GM19238 (cell line): ENCODE data around the gene UBAC1.
A peak's percentile ranks its signal among the peaks of the same experiment; 100 is the strongest.

Source experiments
- DNase-seq: peaks from one replicate; pipeline ENCODE4 v3.0.0; 2011; ENCODE audit warnings: low spot score; ENCODE audit not compliant: insufficient read length

UBAC1 gene, protein sequence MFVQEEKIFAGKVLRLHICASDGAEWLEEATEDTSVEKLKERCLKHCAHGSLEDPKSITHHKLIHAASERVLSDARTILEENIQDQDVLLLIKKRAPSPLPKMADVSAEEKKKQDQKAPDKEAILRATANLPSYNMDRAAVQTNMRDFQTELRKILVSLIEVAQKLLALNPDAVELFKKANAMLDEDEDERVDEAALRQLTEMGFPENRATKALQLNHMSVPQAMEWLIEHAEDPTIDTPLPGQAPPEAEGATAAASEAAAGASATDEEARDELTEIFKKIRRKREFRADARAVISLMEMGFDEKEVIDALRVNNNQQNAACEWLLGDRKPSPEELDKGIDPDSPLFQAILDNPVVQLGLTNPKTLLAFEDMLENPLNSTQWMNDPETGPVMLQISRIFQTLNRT

DNA sequence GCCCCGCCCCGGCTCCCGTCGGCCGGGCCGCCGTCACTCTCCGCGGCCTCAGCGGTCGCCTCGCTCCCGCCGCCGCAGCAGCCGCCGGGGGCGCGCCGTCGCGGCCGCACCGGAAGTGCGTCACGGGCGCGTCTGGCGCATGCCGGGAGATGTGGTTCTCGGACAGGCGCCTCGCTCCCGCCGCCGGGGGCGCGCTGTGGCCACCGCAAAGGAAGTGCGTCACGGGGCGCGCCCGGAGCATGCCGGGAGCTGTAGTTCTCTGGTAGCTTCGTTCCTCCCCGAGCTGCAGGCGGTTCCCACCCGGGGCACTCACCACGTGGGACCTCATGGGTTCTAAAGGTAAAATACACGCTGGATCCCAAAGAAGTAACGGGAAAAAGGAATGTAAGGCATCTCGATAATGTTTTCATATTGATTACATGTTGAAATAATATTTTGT, at the start of gene UBAC1:
Gene UBAC1 (minus strand): TSS at position 97 of the 439 bp plus-strand sequence. CDS start 211 bp downstream, outside the sequence.
- DNase-seq: peak; percentile 100

DNA sequence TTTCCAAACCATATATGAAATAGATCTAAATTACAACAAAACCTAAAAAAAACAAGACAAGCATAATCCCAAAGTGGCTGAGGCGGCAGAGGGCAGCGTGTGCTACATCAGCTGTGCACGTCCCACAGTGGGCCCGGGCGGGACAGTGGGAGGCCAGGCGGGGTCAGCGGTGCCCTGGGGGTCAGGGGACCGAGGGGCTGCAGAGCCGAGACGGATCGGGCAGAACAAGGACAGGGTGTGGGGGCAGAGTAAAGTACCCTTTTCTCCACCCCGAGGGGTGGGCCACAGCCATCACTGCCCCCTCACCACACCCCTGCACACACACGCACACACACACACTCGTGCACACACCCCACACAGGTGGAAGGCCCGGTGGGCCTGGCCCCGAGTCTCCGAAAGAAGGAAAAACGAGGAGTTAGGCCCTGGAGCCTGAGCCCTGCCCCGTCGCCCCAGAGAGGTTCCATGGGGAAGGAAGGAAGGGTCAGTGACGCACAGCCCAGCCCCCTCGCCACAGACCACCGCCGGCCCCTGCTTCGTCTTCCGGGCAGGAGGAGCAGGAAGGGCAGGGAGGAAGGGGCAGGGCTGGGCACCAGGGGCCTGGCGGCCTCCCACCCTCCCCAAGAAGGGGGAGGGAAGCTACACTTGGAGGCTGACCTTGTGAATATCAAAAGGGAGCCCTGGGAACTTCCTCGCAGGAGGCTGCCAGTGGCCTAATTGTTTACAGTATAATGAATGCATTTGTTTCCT, 49.6 kb upstream of the UBAC1 start:
- no peak for DNase-seq

- DNase-seq: no peak
These were observed 49.0 kb upstream of the UBAC1 start for GRCh38 chr9:136010176-136010575.

DNA sequence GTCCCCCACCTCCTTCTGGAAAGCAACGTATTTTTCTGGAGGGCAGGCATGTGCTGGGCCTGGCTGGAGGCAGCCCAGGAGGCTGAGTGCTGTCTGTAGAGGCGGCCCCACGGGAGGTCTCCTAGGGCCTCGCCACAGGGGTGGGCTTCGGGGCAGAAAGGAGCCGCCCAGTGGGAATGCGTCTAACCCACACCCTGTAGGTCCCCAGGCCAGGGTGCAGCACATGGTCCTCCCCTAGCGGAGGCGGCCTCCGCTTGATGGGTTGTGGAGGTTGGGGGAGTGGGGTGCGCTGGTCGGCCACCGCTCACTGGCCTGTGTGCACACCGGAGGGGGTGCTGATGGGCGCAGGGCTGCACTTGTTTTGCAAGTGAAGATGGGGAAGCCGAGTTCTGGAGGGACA, 48.3 kb upstream of the UBAC1 start:
- DNase-seq: no peak

DNA sequence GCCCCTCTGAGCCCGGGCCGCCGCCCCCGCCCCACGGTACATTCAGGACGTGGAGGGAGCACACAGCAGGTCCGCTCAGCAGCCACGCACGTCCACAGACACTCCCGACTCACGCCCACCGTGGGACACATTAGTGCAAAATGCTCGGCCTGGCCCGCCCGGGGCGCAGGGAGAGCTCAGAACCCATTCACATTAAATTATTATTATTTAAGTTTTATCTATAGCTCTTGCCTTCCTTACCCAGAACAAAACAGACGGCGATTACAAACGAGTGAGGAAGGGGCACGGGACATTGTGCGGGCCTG, 47.5 kb upstream of the UBAC1 start:
- no peak for DNase-seq

DNA sequence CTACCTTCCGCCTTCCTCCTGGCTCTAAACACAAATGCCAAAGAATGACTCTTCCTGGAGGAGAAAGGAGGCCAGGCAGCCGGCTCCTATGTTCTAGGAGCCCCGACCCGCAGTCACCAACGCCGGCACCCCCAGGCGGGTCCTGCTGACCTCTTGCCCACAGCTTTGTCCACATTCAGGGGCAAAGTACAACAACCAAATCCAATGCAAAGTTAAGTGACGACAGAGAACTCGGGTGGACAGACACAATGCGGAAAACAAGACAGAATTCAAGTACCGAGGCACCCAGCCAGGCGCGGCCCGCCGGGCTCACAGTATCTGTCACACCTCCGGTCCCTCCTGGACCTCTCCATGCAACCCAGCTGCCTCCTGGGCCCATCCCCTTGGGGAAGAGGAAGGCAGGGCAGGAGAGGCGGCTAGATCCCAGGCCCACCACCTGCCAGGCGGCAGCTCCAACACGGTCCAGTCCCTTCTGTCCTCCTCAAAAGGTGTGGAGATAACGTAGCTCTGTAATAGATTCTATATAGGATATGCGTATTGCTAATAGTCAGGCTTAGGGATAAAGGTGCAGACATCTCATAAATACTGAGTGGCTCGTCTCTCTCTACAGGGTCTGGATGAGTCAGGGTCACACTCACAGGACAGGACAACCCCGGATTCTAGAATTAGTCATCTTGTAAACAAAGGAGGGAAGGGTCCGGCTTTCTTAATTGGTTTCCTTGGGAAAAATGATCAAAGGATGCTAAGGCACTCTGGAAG, 46.9 kb upstream of the UBAC1 start:
- no peak for DNase-seq

DNA sequence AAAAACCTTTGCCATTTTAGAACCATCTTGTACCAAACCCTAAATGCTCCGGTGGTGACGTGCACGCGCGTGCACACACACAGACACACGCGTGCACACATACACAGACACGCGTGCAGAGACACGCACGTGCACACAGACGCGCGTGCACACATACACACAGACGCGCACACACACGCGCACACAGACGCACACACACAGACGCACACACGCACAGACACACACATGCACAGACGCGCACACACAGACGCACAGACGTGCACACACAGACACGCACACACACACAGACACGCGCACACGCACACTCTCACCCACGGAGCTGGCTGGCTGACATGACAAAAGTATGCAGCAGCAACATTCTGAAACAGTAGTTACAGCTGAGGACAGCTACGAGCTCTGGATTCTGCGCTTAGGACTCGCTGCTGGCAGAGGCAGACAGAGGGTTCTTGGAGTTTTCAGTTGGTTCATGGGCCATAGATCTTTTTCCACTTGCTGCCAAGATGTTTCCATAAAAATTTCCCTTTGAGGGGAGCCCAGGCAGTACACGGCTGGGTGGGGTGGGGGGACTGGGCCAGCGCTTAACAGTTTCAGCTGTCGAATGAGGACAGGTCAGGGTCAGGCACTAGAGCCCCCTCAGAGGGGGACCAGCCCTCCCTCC, 46.2 kb upstream of the UBAC1 start:
- DNase-seq: no peak

GRCh38 chr9:136006169-136006568, 45.0 kb upstream of the UBAC1 start:
- no peak for DNase-seq

DNA sequence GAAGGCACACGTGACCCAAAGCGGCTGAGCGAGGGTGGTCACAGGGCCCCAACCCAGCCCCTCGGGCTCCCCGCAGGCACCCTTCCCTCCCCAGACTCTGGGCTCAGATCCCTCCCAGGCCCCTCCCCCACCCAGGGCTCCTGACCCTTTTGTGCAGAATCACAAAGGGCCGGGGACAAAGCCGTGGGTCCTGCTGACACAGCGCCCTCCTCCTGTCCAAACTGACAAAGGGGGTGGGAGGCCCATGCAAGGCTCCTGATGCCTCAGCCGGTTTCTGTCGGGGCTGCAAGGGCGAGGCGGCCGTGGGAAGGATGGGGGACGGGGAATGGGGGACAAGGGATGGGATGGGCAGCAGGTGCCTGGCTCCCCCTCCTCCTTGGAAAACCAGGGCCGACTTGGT, 43.5 kb upstream of the UBAC1 start:
- DNase-seq: no peak

- DNase-seq: no peak
These were observed 43.0 kb upstream of the UBAC1 start for GRCh38 chr9:136004219-136004618.

DNA sequence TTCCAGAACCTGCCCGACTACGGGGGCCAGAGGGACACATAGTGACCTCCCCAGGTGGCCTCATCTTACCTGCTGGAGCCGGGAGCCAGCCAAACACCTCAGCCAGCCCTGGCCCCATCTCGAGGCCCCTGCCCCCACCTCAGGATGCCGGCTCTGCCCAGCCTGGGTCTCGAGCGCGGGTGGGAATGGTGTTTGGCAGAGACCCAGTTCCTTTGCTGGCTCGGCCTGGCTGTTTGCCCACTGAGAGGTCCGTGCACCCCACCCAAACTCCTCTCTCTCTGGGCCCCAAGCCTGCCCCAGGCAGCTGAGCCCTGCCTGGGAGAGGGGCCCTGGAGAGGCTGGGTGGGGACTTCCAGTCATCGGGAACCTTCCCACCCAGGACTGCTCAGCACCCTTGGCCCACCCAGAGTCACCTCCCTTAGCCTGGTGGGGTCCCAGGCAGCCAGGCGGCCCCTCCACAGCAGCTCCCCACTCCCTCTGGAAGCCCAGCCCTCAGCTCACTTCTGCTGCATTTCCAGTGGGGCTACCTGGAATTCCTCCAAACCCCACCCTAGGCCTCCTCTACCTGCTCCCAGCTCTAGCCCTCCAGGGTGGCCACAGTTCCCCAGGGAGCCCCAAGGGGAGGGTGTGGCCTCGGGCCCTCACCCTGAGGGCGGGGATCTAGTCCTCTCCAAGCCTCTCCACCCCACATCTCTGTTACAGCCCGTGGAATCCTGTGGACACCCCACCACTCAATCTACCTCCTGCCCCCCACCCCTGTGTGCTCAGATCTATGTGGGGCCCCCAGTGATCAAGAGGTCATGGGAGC, 42.4 kb upstream of the UBAC1 start:
- no peak for DNase-seq

DNA sequence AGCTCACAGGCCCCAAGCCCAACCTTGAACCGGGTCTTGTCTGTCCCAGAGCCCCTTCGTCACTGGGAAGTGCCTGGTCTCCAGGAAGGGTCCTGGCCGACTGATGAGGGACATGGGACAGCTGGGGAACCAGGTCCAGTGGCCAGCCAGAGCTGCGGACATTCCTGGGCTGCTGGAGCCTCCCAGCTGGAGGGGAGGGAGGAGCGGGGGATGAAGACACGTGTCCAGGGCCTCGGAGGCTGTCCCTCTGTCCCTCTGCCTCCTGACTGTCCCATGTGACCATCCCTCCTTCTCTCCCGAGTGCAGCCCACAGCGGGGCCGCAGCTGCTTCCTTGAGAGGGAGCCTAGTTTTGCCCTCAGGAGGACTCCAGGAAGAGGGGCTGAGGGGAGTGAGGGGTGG, 41.7 kb upstream of the UBAC1 start:
- DNase-seq: no peak

GRCh38 chr9:136002215-136002614, 41.0 kb upstream of the UBAC1 start:
- DNase-seq: no peak

- no peak for DNase-seq
These were observed 40.1 kb upstream of the UBAC1 start for GRCh38 chr9:136001231-136001630.

GRCh38 chr9:135998410-135999071, 37.4 kb upstream of the UBAC1 start:
- DNase-seq: no peak

- no peak for DNase-seq
These were observed 36.8 kb upstream of the UBAC1 start for GRCh38 chr9:135998016-135998380.

DNA sequence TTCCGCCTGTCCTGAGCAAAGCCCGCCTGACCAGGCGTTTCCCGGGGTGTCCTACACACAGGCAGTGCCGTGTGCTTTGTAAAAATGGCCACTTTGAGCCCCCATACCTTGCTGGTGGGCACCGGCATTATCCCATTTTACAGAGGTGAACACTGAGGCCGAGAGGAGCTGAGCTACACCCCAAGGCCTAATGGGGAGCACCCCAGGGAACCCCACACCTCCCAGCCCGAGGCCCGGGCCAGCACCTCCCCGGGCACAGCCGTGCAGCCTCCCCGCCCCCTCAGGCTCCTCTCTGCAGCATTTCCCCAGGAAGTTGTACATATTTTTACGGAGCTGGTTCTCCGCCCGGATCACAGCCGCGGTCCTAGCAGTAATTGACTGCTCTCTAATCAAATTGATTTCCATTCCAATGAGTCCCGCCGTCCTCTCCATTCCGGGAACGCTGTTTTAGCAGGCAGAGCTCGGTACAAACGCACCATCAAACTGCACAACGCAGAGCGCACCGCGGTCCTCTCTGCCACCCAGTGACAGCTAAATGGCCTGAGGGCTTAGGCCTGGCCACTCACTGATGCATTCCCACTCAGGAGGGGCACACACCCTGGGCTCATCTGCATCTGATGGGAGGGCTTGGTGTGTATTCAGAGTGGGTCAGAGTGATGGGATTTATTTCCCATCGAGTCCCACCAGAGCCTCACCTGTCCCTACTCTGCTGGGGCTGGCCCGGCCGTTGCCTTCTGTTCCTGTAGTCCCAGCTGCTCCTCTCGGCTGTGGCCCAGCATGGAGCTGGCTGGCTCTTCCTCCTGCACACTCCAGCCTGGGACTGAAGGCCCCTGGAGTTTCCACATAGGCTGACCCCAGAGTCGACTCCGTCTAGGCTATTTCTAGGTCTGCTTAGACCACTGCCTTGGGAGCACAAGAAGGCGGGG, 36.2 kb upstream of the UBAC1 start:
- DNase-seq: no peak

DNA sequence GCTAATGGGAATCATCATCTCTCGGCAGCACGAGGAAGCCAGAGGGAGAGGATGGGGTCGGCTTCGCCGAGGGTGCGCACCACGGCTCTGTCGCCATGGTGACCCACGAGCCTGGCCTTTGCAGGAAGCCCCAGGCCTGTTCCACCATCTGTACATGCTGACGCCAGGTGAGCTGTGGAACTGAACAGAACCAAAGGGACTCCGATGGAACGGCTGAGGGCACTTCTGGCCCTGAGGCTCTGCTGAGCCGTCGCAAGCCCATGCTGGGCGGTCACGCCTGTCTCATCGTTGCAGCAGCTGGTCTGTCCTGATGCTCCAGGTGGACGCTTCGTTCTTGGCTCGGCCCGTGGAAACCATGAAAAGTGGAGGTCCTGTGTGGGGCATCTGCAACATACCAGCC, 34.6 kb upstream of the UBAC1 start:
- no peak for DNase-seq

GRCh38 chr9:135994501-135995192, 33.5 kb upstream of the UBAC1 start:
- DNase-seq: no peak
